ENCODE results near the gene PLB1.

GRCh38 chr2:28681606-28682005, 185.7 kb downstream of the PLB1 start:
- TF ChIP-seq CTCF (IDR thresholded peaks at IDR 0.05) (no peak), POLR2A (IDR thresholded peaks at IDR 0.05) (no peak)

All from esophagus squamous epithelium (tissue), 4 donors.